Heart left ventricle (tissue), 13 donors: ENCODE data around the gene SSB.

Experiments
- POLR2A ChIP-seq, 2 donors: fragments of 450-650 bp; IDR thresholded peaks; one replicate each; pipeline ENCODE4 v1.6.1; 2017; ENCODE audit warnings: antibody characterized with exemption in 2 of 2, mild to moderate bottlenecking in 2 of 2, moderate library complexity in 2 of 2
- TF ChIP-seq, protein P1 (sequence below), 12 donors: fragments of 200-600 bp; sonication (generic) in 4 of 12; IDR thresholded peaks; one replicate each; pipeline versions ENCODE4 v1.5.0 to v1.8.0; 2018 to 2022; ENCODE audit warnings: antibody characterized with exemption in 12 of 12, mild to moderate bottlenecking in 5 of 12
- donor health status: ischemic (EF 13 %, LVEDD 7.1; RV severe dilation, severe dysfunction).
- donor health status: DM: no; HTN: yes; CAD: no.
- donor health status: DM: no; HTN: no; CAD: no.
- donor health status: ischemic (EF 25% LVEDD 6.9; RV normal size, moderate dysfunction).
- donor health status: ischemic (EF 25% LVEDD 5.7; RV mildly dilated, moderate dysfunction).
- donor health status: ischemic (EF 35%, LVEDD 5.7; RV mildly dilated, moderate dysfunction).
- donor health status: nonischemic (EF 11% LVEDD 7.7; RV severe dilation, severe dysfunction).
- donor health status: DM: yes; HTN: yes; CAD: no.
- donor health status: PGD.
- donor health status: ischemic (EF 29% LVEDD 5.4; RV normal size, mild dysfunction).
- donor health status: nonischemic (EF 23%, LVEDD 6.1; RV moderate dilation, normal function).

- TF ChIP-seq POLR2A (IDR thresholded peaks at IDR 0.05): no peak
- TF ChIP-seq, protein P1, sequence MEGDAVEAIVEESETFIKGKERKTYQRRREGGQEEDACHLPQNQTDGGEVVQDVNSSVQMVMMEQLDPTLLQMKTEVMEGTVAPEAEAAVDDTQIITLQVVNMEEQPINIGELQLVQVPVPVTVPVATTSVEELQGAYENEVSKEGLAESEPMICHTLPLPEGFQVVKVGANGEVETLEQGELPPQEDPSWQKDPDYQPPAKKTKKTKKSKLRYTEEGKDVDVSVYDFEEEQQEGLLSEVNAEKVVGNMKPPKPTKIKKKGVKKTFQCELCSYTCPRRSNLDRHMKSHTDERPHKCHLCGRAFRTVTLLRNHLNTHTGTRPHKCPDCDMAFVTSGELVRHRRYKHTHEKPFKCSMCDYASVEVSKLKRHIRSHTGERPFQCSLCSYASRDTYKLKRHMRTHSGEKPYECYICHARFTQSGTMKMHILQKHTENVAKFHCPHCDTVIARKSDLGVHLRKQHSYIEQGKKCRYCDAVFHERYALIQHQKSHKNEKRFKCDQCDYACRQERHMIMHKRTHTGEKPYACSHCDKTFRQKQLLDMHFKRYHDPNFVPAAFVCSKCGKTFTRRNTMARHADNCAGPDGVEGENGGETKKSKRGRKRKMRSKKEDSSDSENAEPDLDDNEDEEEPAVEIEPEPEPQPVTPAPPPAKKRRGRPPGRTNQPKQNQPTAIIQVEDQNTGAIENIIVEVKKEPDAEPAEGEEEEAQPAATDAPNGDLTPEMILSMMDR (IDR thresholded peaks at IDR 0.05): no peak
Measured at GRCh38 chr2:169776252-169776761, 22.4 kb upstream of the SSB start.
